M059J (cell line): ENCODE results near the gene TBL2. TPM values are rescaled to one million over a fixed set of nuclear protein-coding genes. Genes with fewer than 3 reads are reported as not detected.
"Not testable (repeated sequence)": the region's sequence is repeated elsewhere in the genome, so short reads cannot be mapped to it uniquely, and the experiment has no call there.

ENCODE experiments used
- DNase-seq: peaks from one replicate; pipeline ENCODE4 v3.0.0-alpha.2; 2012; ENCODE audit warnings: low read depth
- total RNA-seq: library from RNA; depleted of rRNA; stranded (reverse); fragments of >200 nt; shearing (Covaris generic); gene quantifications from 2 replicates; pipeline ENCODE4 v1.2.3, GENCODE V29; 2014

TBL2 gene
- total RNA-seq, 1 experiment from 2014 or later, result 81.0 TPM

DNA sequence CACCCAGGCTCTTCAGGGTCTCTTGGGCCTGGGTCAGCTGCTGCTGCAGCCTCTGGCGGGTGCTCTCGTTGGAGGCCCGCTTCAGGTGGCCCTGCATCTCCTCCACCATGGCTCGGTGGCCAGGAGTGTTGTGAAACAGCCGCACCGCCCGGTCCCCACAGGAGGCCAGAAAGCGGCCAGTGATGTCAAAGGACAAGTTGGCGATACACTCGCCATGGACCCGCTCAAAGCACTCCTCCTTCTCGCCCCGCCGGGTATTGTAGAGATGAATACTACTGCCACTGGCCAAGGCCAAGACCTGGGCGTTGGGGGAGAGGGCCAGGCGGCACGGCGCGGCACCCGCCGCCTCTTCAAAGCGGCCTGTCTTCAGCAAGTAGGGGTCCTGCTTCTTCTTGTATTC is 7.9 kb downstream of the TBL2 start:
- DNase-seq, result no peak

DNA sequence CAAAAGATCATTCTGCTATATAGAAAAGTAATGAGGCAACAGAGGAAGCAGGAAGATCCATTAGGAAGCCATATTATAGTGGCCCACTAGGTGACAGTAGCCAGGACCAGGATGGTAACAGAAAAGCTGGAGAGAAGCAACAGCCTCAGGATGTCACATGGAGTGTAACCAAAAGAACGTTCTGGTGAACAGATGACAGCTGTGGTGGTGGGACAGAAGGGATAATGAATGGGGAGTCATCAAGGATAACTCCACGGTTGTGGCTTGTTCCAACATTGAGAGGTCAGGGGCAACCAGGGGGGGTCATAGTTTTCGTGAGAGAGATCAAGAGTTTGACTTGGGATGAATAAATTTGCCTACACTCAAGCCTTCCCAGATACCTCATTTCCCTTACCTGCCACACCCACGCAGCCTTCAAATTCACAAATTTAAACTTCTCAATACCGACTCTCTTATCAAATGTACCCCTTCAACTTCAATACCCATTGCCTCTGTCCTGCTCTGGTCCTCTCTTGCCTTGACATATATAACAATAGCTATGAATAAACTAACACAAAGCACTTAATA is 9.3 kb downstream of the TBL2 start:
- no peak for DNase-seq

DNA sequence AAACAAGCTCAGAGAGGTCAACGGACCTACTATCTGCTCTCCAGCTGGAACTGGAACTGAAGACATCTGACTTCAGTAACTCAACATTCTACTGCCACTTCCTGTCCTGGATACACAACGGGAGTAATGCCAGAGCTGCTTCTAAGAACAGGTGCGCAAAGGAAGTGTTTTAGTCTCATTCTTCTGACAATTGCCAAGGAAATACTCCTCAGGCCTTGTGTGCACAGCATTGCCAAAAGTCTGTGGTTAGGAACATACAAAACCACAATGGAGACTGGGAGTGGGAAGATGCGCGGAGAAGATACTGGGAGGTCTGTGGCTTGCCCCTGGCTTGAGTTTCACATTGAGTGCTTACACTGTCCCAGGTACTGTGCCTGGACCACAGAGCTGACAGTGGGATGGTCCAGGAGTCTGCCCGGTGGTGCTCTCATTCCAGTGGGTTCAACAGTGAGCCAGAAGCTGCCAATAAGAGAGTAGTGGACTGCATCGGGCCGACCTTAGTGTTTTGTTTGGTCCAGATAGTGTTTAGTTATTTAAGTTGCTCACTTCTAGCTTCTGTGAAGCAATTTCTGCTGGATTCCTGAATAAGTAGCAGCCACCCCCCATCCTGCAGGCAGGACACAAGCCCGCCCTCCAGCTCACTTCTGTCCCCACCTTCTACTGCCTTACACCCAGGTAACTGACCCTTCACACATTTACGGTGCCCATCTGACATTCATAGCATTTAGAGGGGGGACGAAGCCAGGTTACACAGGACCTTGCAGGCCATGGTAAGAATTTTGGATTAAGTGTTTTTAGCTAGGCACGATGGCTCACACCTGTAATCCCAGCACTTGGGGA is 10.3 kb downstream of the TBL2 start:
- peak; percentile 80 for DNase-seq

DNA sequence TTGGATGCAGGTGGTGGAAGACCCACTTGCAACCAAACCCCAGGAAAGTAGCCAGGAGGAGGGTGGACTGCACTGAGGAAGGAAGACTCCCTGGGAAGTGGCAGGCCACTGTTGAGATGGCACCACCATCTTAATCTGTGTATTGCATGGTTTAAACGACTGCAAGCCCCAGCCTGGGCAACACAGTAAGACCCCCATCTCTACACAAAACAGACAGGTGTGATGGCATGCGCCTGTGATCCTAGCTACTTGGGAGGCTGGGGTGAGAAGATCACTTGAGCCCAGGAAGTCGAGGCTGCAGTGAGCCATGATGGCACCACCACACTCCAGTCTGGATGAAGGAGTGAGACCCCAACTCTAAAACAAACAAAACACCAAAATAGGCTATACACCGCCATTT is 11.2 kb downstream of the TBL2 start:
- no peak for DNase-seq

DNA sequence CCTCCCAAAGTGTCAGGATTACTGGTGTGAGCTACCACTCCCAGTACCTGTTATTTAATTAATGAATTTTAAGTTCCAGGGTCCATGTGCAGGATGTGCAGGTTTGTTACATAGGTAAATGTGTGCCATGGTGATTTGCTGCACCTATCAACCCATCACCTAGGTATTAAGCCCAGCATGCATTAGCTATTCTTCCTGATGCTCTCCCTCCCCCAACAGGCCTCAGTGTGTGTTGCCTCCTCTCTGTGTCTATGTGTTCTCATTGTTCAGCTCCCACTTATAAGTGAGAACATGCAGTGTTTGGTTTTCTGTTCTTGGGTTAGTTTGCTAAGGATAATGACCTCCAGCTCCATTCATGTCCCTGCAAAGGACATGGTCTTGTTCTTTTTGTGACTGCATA is 11.9 kb downstream of the TBL2 start:
- DNase-seq, result not testable (repeated sequence)

DNA sequence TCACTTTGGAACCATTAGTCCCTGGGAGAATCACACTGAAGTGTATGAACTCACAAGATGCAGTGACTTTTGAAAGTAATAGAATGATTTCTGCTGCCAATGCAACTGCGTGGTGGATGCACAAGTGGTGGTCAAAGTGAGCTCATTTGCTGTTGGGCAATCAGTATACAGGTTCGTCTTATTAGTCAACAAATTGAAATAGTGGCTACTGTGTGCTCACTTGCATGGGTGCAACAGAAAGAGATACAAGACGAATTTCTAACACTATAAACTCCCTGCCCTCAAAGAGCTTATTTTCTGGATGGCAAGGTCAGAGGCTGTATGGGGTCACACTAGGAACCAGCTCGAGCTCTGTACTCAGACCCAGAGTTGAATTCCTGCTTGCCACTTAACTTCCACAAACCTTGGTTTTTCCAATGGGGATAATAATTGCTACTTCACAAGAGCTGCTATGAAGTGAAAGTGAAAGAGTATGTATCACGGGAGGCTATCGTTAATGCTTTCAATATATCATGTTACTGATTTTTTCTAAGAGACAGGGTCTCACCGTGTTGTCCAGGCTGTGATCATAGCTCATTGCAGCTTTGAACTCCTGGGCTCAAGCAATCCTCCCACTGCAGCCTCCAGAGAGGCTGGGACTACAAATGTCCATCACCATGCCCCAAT is 12.6 kb downstream of the TBL2 start:
- DNase-seq, result peak; percentile 24

DNA sequence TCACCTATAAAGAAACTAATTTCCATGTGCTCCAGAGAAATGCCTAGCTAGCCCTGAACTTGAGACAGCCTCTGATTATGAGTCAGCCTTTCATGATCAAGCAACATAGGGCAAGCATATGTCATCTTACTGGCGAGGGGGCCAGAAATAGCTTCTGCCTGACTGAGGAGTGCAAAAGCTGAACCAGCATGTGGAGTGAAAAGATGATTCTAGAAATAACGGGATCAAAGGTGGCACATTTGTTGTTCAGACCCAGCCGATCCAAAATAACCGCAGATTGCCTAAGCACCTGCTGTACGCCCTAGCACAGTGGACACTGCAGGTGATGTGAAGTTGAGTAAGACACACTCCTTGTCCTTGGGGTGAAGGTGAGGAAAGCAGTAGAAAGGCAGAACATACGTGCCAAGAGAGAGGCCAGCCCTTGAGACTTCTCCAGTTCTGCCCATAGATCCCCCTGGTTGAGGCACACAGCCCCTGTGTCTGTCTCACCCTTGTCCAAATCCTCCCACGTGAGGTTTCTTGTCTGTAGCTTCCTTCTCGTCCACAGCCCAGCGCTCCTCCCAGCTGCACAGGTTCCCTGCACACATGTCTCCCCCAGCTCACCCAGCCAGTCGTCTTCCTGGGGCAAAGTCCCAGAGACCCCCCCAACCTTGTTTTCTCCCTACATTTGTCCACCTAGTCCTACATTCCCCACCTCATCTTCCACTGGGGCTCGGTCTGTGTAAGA is 18.1 kb downstream of the TBL2 start:
- peak; percentile 85 for DNase-seq

DNA sequence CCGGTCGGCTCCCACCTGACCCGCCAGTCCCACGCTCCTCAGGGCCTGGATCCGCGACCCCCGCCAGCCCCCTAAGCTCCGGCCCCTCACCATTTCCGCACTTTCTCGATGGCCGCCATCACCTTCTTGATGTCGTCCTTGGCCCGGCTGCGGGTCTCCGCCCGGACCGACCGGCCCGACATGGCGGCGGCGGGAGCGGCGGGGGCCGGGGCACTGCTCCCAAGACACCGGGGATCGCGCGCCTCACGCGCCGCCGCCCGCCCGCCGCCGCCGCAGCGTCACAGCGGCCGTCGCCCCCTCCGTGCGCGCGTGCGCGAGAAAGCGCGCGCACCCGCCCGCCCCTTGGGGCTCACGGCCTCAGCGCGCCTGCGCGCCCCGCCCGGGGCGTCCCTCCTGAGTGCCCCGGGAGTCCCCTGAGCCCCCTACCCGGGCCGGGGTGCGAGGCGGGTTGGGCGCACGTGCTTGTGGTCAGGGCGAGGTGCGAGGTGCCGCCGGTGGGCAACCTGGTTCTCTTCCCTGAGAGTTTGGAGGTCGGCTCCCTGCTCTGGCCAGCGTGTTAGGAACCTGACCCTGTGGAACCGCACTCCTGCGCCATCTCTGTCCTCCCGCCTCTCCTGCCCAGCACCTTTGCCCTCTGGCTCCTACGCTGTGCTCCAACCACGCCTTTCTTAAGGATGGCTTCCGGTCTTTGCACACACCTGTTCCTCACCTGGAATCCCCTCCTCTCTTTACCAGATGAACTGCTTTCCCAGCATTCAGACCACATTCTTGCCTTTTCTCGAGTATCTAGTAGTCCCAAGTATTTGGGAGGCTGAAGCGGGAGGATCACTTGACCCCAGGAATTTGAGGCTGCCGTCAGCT is 20.8 kb downstream of the TBL2 start, which contains the start of gene BCL7B:
Gene BCL7B (minus strand): TSS at position 294 of the 861 bp plus-strand sequence. CDS start 112 bp downstream, at position 182.
- DNase-seq, result peak; percentile 62

DNA sequence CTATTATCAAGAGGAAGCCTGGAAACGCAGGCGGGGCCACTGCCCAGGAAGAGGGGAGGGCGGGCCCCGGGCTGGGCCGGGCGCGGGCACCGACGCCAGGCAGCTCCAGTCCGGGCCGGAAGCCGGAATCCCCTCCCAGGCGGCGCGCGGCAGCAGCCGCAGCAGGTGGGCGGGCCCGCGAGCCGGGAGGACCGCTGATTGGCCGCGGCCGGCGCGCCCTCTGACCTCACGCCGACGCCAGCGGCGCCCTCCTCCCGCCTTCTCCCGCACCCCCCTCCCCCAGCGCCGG is 21.3 kb downstream of the TBL2 start:
- DNase-seq, result peak; percentile 93

DNA sequence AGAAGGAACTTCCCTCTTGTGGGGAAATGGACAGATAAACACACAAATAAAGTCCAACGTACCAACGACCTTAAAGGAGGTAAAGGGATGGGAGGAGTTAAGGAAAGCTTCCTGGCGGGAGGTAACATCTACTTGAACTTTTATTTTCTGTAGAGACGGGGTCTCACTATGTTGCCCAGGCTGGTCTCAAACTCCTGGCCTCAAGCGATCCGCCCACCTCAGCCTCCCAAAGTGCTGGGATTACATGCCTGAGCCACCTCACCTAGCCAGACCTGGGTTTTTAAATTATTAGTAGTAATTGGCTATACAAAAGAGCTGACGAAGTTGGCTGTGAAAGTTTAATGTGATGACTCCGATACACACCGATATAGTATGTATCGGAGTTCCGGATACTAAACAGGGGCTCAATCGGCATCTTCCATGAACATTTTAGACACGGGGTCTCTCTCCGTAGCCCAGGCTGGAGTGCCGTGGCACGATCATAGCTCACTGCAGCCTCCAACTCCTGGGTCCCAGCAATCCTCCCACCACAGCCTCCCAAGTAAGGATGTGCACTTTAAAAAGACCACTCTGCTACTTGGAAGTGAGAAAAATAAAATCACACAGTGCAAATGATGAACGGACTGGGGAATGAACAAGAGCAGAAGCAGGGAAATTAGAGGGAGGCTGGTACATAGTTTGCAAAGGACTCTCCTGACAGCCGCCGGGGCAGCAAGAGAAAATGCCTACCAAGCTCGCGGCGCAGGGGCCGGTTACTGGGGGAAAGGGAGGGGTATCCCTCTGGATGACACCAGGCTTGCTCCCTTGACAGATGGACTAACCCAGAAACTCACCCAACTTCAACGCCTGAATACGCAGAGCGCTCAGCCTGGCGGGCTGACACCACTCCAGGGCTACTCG is 21.9 kb downstream of the TBL2 start:
- no peak for DNase-seq

DNA sequence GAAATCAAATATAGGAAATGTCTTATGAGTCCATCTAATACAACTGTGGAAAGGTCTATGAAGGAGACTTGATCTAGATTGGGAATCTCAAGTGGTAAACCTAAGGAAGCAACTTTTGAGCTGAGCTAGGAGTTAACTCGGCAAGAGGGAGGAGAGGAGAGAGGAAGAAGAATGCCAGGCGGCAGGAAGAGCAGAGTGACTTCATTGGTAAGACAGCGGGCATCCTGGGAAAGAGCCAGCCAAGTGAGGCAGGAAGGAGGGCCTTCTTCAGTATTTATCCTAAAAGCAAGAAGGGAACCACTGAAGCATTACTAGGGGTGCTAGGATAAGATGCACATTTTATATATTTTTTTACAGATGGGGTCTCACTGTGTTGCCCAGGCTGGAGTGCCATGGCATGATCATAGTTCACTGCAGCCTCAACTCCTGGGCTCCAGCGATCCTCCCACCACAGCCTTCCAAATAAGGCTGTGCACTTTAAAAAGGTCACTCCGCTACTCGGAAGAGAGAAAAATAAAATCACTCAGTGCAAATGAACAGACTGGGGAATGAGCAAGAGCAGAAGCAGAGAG is 22.9 kb downstream of the TBL2 start:
- no peak for DNase-seq

DNA sequence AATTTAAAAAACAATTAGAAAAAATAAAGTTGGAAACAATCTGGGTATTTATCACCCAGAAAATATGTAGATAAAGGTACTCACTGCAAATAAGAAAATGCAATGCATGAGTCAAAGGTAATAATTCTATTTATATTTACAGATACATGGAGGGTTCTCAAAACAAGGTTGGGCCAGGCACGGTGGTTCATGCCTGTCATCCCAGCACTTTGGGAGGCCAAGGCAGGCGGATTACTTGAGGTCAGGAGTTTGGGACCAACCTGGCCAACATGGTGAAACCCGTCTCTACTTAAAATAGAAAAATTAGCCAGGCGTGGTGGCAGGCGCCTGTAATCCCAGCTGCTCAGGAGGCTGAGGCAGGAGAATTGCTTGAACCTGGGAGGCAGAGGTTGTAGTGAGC is 28.3 kb downstream of the TBL2 start:
- DNase-seq, result not testable (repeated sequence)

DNA sequence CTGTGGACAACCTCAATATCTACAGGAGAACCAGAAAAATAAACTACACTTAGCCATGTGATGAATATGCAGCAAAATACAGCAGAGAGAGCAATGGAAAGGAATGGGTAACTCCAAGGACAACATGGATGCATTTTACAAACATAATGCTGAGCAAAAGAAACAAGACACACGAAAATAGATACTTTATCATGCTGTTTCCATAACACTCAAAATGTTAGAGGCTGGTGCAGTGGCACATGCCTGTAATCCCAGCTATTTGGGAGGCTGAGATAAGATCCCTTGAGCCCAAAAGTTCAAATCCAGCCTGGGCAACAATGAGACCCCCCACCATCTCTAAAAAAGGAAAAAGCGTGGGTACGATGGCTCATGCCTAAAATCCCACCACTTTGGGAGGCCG is 29.2 kb downstream of the TBL2 start:
- DNase-seq, result no peak

DNA sequence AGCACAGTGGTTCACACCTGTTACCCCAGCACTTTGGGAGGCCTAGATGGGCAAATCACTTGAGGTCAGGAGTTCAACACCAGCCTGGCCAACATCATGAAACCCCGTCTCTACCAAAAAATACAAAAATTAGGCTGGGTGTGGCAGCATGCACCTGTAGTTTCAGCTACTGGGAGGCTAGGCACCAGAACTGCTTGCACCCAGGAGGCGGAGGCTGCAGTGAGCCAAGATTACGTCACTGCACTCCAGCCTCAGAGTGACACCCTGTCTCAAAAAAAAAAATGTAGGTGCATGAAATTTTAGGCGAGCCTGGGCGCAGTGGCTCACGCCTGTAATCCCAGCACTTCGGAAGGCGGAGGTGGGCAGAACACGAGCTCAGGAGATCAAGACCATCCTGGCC is 30.5 kb downstream of the TBL2 start:
- no peak for DNase-seq

DNA sequence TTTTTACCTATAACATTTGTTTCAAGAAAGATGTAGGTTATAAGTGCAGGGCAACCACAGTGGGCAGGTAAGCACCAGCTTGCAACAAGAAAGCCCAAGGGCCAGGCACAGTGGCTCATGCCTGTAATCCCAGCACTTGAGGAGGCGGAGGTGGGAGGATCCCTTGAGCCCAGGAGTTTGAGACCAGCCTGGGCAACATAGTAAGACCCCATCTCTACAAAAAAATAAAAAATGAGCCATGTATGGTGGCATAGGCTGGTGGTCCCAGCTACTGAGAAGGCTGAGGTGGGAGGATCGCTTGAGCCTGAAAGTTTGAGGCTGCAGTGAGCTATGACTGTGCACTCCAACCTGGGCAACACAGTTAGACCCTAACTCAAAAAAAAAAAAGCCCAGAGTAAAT is 33.7 kb downstream of the TBL2 start:
- DNase-seq, result no peak

DNA sequence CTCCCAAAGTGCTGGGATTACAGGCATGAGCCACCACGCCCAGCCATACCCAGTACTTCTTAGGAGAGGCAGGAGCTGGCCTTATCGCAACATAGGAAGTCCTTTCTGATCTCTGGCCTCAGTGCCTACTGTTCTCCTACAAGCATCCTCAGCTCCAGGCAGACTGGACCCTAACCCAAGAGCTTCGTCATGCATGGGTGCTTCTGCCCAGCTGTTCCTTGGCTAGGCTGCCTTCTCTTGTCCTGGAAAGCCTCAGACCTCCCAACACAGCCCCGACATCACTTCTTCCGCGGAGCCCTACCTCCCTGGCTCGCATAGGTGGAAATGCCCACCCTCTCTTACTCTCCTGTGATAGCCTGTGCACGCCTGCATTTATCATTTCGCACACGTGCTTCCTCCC is 36.7 kb downstream of the TBL2 start:
- no peak for DNase-seq

DNA sequence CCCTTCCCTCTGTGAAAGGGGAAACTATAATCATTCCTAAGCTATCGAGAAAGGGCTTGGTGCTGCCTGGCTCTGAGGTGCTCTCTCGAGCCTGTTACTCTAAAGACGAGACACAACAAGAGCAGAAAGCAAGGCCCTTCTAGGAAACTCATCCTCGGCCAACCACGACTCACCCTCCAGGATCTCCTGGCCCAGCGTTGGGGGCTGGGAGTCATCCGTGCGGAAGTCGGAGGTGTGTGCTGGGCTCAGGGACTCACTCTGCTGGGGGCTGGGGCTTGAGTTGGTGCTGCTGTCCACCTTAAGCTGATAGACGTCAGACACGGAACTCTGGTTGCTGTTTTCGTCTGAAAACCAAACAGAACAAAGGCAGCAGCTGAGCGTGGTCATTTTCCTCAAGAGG is 38.7 kb downstream of the TBL2 start:
- no peak for DNase-seq

DNA sequence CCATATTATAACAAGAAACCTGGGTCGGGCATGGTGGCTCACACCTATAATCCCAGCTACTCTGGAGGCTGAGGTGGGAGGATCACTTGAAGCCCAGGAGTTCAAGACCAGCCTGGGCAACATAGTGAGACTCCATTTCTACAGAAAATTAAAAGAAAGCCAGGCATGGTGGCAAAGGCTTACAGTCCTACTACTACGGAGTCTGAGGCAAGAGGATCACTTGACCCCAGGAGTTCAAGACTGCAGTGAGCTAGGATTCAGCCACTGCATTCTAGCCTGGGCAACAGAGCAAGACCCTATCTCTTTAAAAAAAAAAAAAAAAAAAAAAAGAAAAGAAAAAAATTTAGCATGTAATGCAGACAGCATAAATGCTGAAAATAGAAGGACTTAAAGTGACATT is 39.9 kb downstream of the TBL2 start:
- DNase-seq, result not testable (repeated sequence)

DNA sequence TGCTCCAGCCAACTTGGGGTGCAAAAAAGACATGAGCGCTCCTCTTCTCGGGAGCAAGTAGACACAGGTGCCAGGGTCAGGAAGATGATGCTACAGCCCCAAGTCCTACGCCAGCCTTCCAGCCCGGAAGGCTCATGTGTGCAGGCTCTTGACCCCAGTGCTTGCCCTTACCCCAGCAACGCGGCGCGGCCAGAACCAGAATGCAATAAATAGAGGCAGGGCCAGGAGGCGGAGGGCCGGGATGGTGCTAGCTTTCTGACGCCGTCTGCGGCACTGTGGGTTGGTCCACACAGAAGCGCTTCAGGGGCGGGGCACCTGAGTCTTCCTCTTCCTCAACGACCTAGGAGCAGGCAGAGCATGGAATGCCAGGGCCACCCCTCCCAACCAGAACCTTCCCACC is 41.3 kb downstream of the TBL2 start:
- DNase-seq, result no peak

DNA sequence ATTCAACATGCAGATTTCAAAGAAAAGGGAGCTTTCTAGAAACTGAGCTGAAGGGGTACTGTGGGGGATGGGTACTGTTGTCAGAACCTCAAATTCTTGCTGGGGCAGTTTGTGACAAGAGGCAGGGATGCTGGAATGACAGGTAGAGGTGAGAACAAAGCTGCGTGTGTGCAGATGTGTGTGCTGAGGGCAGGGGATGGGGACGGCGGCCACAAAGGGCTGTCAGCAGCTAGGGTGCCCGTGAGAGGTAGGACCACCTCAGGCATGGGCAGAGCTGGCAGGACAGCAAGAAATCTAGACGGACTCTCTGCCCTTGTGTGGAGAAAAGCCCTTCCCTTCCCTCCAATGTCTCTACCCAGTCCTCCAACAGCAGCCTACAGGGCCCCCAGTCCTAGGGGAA is 41.9 kb downstream of the TBL2 start:
- DNase-seq, result no peak
